Activated CD4-positive, alpha-beta T cell treated with anti-CD3 and anti-CD28 coated beads, Interleukin-2, amount 50 U/mL, for 1 hour (primary cell): ENCODE measurements around the gene TERT.
"Not testable (repeated sequence)": the region's sequence is repeated elsewhere in the genome, so short reads cannot be mapped to it uniquely, and the experiment has no call there.

Experiments used
- DNase-seq: peaks from one replicate; pipeline ENCODE4 v3.0.0-alpha.2; 2020

TERT gene

GRCh38 chr5:1277781-1278180, 17.1 kb downstream of the TERT start:
- DNase-seq, result no peak

GRCh38 chr5:1277331-1277730, 17.5 kb downstream of the TERT start:
- no peak for DNase-seq

DNA sequence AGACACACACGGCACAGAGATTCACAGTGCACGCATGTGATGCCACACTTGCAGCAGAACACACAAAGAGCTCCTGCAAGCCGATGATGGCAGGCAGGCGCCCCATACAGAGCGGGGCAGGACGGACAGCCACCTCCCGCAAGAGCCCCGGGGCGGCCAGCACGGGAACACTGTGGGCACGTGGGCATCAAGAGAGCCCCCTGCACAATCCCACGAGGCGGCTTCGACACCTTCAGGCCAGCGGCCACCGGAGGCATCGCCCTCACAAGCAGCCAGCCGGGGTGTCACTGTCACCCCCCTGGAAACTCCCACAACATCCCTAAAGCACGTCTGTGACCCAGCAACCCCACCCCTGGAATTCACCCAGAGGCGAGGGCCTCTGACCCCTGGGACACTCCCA, 17.9 kb downstream of the TERT start:
- DNase-seq, result no peak

DNA sequence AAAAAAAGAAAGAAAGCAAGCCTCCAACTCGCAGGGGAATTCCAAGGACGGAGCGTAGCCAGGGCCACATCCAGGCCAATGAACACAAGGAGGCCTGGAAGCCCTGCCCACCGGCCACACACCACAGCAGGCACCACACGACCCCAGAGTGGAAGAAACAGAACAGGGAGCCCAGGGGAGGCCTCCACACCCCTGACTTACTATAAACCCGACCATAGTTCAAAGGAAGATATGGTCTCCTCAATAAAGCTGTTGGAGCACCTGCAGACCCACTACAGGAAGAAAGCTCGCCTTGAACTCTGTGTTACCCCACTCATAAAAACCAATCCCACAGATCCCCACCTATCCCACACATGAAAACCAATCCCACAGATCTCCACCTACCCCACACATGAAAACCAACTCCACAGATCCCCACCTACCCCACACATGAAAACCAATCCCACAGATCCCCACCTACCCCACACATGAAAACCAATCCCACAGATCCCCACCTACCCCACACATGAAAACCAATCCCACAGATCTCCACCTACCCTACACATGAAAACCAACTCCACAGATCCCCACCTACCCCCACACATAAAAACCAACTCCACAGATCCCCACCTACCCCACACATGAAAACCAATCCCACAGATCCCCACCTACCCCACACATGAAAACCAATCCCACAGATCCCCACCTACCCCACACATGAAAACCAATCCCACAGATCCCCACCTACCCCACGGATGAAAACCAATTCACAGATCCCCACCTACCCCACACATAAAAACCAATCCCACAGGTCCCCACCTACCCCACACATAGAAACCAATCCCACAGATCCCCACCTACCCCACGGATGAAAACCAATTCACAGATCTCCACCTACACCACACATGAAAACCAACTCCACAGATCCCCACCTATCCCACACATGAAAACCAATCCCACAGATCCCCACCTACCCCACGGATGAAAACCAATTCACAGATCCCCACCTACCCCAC, 19.2 kb downstream of the TERT start:
- not testable (repeated sequence) for DNase-seq

- DNase-seq, result no peak
These were observed 20.4 kb downstream of the TERT start for GRCh38 chr5:1274471-1274870.

DNA sequence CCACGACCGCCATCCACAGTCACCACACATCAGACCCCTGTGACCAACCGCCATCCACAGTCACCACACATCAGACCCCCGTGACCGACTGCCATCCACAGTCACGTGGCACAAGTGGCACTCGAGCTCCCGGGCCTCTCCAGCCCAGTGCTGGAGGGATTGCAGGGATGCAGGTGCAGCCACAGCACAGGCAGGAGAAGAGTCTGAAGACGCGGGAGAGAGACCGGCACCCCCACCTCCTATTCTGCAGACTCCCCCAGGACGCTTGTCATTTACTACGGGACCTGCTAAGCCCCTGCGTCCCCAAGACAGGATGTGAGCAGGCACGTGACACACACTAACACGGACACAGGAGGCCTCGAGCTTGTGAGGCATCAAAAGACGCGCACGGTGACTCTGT, 21.1 kb downstream of the TERT start:
- no peak for DNase-seq

DNA sequence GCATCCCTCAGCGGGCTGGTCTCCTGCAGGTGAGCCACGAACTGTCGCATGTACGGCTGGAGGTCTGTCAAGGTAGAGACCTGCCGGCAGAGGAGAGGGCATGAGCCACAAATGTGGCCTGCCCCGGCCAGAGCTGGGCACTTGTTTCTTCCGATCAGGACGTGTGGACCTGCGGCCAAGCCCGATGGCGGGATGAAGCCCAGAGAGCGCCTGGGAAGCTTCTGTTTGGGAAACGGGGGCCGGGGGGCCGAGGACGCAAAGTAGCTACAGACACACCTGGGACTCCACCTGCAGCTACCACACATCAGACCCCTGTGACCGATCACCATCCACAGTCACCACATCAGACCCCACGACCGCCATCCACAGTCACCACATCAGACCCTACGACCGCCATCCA, 22.7 kb downstream of the TERT start:
- no peak for DNase-seq

GRCh38 chr5:1270933-1271914, 23.6 kb downstream of the TERT start:
- no peak for DNase-seq

DNA sequence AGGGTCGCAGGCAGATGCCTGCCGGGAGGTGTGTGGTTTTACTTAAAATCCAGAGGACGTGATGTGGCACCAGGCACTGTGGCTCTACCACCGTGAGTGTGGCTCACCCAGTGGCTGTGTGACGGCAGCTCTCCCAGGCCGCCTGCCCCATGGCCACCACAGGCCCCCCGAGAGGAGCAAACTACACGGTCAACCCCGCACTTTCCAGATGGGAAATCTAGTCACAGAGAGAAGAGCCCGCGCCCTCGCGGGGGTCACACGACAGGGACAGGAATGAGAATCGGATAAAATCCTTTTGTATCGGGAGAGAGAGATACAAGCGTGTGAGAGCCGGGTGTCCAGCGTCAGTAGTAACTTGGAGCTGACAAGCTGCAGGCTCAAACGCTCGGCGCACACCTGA, 24.4 kb downstream of the TERT start:
- no peak for DNase-seq

- peak; percentile 8 for DNase-seq
These were observed 26.2 kb downstream of the TERT start for GRCh38 chr5:1268666-1269065.

GRCh38 chr5:1268056-1268455, 26.8 kb downstream of the TERT start:
- DNase-seq, result no peak

DNA sequence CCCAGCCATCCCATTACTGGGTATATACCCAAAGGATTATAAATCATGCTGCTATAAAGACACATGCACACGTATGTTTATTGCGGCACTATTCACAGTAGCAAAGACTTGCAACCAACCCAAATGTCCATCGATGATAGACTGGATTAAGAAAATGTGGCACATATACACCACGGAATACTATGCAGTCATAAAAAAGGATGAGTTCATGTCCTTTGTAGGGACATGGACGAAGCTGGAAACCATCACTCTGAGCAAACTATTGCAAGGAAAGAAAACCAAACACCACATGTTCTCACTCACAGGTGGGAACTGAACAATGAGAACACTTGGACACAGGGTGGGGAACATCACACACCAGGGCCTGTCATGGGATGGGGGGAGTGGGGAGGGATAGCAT, 27.4 kb downstream of the TERT start:
- DNase-seq, result not testable (repeated sequence)

DNA sequence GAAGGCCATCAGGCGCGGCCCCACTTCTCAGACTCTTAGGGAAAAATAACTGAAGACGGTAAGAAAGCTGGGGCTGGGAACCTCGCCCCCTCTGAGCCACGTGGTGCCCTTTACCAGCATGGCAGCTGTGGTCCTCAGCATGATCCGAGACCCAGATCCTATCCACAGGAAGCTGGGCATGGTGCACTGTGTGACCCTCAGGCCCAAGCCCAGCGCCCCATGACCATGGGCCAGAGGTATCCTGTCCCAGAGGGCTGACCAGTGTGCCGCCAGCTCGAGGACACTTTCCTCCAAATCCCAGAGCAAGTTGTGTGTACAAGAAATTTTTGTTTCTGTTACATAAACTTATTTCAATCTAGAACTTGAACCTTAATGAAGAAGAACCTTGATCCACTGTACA, 28.1 kb downstream of the TERT start:
- no peak for DNase-seq

- no peak for DNase-seq
These were observed 29.1 kb downstream of the TERT start for GRCh38 chr5:1265461-1266455.

DNA sequence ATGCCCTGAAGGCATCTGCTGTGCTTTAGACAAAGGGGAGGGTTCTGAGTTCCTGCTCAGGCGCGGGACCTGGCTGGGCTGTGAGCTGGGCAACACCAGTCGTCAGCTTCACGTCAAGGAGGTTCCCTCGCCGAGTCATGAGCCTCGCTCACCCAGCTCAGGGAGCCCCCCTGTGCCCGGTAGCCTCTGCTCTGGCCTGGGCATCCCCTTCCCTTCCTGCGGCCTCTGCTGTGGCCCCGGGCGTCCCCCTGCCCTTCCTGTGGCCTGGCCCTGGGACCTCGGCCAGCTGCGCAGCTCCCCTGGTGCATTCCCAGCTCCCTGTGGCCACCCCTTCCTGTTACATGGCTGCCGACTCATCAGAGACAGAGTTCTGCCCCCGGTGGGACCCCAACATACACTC, 29.8 kb downstream of the TERT start:
- no peak for DNase-seq

DNA sequence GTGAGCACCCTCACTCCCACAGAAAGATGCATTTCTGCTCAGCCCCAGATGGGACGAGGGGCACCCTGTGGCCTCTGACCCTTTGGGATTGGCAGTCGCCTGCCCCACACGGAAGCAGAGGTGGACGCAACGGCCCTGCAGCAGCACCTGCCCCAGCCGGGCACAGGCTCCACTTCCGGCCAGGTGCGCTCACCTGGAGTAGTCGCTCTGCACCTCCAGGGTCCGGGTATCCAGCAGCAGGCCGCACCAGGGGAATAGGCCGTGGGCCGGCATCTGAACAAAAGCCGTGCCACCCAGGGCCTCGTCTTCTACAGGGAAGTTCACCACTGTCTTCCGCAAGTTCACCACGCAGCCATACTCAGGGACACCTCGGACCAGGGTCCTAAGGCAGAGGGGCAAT, 30.7 kb downstream of the TERT start:
- no peak for DNase-seq

- no peak for DNase-seq
These were observed 32.5 kb downstream of the TERT start for GRCh38 chr5:1262381-1262780.

- DNase-seq, result no peak
These were observed 33.2 kb downstream of the TERT start for GRCh38 chr5:1261643-1262042.

DNA sequence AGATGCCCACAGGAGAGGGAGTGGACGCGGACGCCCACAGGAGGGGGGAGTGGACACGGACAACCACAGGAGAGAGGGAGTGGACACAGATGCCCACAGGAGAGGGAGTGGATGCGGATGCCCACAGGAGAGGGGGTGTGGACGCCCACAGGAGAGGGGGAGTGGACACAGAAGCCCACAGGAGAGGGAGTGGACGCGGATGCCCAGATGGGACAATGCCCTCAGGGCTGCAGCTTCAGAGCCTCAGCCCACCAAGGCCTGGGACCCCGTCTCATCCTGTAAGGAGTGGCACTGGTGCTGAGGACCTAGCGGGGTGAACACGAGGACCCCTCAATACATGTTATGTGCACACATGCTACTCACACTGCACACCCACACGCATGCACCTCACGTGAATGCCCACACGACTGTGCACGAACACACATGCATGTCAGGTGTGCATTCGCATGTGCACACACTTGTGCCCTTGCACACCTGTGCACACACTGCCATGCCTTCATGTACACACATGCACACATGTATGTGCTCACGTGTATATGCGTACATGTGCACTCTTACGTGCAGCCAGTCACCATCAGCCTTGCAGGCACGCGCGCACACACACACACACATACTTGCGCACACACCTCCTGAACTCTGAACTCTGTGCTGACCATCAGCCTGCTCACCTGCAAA, 34.9 kb downstream of the TERT start:
- no peak for DNase-seq

GRCh38 chr5:1257841-1258240, 37.0 kb downstream of the TERT start:
- DNase-seq, result no peak

DNA sequence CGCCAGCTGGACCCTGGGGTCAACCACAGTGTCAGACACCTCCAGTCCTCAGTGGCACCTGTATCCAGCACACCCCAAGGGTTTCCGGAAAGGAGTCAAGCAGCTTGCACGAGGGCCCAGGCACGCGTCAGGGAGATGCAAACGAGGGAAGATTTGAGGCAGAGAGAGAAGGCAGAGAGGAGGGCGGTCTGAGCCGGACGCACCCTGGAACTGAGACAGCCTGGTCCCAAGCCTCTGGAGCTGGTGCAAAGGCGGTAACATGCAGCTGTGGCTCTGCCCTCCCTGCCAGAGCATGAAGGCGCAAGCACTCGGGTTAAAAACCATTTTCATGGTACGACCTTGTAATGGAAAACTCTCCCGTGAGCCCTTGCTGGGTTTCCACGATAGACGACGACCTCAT, 37.5 kb downstream of the TERT start:
- DNase-seq, result no peak

GRCh38 chr5:1256776-1257175, 38.1 kb downstream of the TERT start:
- DNase-seq, result no peak
